Heart left ventricle (tissue), 13 donors: ENCODE measurements around the gene ZNF618.

Source experiments
- CTCF ChIP-seq, 12 donors: fragments of 200-600 bp; sonication (generic) in 4 of 12; IDR thresholded peaks; one replicate each; pipeline versions ENCODE4 v1.5.0 to v1.8.0; 2018 to 2022; ENCODE audit warnings: antibody characterized with exemption in 12 of 12, mild to moderate bottlenecking in 5 of 12
- POLR2A ChIP-seq, 2 donors: fragments of 450-650 bp; IDR thresholded peaks; one replicate each; pipeline ENCODE4 v1.6.1; 2017; ENCODE audit warnings: antibody characterized with exemption in 2 of 2, mild to moderate bottlenecking in 2 of 2, moderate library complexity in 2 of 2
- donor health status: ischemic (EF 13 %, LVEDD 7.1; RV severe dilation, severe dysfunction).
- donor health status: DM: no; HTN: yes; CAD: no.
- donor health status: DM: no; HTN: no; CAD: no.
- donor health status: ischemic (EF 25% LVEDD 6.9; RV normal size, moderate dysfunction).
- donor health status: ischemic (EF 25% LVEDD 5.7; RV mildly dilated, moderate dysfunction).
- donor health status: ischemic (EF 35%, LVEDD 5.7; RV mildly dilated, moderate dysfunction).
- donor health status: nonischemic (EF 11% LVEDD 7.7; RV severe dilation, severe dysfunction).
- donor health status: DM: yes; HTN: yes; CAD: no.
- donor health status: PGD.
- donor health status: ischemic (EF 29% LVEDD 5.4; RV normal size, mild dysfunction).
- donor health status: nonischemic (EF 23%, LVEDD 6.1; RV moderate dilation, normal function).

GRCh38 chr9:114060711-114061110 is 184.6 kb downstream of the ZNF618 start:
- no peak for TF ChIP-seq CTCF (IDR thresholded peaks at IDR 0.05)
- no peak for TF ChIP-seq POLR2A (IDR thresholded peaks at IDR 0.05)
